Bone marrow (tissue), 2 donors: Measurements from ENCODE around the gene MEF2C.
A peak's percentile ranks its signal among the peaks of the same experiment; 100 is the strongest.
"Not testable (repeated sequence)": the region's sequence is repeated elsewhere in the genome, so short reads cannot be mapped to it uniquely, and the experiment has no call there.

Experiments
- DNase-seq, 2 donors: peaks; one replicate each; lab custom pipeline; 2025; lab: John Stamatoyannopoulos, UW

MEF2C gene

DNA sequence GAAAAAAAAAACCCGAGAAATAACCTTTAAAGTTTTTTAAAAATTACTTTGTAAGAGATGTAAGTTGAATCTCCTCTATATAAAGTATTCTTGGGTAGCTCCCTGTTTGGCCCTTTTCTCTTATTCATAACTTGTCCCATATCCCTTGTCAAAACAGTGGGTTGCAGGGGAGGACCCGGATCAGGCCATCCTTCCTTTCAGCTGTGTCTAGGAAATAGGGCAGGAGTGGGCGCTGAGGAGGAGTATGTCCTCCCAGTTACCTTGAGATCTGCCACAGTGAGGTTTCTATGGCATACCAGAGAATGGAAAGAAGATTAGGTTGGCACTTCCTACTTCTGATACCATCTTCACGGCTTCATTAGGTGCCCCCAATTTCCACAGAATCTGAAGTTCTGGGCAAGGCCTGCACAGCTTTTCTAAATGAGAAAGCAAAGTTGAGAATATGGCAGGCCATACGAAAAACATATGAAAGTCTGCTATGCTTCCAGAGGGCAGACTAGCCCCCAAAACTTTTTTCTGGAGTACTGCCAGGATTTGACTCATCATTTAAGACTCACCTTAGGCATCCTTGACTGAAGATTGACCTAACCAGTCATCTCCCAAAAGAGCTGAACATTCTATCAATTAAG lies 20.3 kb downstream of the MEF2C start:
- DNase-seq = no peak

DNA sequence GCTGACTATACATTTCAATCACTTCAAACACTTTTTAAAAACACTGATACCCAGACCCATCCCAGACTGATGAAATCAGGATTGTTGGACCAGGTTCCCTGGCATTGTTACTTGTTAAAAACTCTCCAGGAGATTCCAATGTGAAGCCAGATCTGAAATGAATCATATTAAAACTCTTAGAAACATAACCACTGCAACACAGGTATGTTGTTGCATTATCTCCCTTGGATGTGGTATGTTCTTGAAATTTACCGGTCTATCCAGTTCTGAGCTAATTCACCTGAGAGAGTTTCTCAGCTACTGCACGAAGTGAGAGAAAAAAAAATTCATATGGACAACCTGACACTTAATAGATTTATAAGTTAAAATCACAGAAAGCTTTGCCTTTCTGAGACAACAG lies 21.8 kb downstream of the MEF2C start:
- no peak for DNase-seq

DNA sequence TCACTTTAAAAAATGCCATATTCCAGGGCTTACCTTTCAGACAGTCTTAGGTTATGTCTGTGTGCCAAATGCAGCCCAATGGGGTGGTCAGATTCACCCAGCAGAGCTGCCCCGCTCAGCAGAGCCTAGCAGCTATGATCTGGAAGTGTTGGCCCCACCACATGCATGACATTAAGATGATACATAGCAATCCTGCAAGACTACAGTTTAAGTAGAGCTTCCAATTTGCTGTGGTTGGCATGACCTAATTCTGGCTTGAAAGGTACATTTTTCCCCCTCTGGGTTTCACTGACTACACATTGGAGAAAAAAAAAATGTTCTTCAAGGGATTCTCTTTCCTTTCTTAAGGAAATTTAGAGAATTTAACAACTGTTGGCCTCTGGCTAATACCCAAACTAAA lies 22.5 kb downstream of the MEF2C start:
- DNase-seq = no peak

DNA sequence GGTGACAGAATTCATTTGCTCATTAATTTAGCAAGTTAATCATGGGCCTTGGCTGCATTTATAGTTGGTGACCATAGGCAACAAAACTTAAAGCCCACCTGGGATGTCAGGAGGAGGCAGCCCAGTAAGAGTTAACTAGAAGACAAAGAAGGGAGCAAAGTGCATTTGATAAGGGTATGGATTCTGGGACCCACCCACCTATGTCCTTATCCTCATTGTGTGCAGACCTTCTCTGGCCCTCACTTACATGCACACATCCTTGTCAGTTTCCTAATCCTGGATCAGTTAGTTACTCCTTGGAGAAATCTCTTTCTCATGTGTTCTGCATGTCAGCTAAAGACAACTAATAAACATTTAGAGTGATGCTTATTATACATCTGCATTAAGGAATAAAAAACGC lies 24.6 kb downstream of the MEF2C start:
- DNase-seq = no peak

DNA sequence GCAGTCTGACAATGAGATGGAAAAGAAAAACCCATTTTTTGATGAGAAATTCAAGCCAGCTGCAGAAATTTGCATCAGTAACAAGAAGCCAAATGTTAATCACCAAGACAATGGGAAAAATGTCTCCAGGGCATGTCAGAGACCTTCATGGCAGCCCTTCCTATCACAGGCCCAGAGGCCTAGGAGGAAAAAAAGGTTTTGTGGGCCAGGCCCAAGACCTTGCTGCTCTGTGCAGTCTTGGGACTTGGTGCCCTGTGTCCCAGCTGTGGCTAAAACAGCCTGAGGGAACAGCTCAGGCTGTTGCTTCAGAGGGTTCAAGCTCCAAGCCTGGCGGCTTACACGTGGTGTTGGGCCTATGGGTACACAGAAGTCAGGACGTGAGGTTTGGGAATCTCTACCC lies 26.6 kb downstream of the MEF2C start:
- not testable (repeated sequence) for DNase-seq

DNA sequence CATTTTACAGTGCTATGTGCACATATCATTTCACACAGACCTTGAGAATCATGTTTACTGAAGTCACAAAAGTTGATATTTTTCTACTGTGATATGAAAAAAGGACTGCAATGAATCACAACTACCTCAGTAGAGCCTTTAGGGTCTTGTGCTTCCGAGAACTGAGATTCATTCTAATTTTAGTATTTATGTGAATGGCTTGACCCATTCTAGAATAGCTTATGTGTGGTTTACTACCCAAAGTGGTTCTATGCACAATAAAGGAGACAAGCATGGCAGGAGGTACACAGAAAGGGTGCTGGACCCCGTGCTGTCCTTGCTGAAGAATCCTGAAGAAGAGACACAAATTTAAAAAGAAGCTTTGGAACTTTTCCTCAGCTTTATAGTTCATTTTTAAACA lies 28.2 kb downstream of the MEF2C start:
- DNase-seq = no peak

DNA sequence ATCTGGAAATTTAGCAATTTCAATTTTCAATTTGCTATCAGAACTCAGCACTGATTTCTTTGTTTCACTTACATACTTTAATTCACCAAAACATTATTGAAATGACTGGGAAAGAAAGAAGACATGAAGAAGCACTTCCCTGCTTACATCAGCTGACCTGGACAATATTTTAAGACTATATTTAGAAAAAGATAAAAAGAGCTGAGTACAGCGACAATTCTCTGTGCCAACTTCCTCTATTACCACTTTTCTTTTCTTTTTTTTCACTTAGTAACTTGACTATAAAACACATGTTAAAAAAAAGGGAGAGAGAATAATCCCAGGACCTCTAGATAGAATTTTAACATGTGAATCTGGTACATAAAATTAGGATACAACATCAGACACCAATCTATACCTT lies 35.6 kb downstream of the MEF2C start:
- peak in 1 of 2 donors; percentile 46 for DNase-seq

DNA sequence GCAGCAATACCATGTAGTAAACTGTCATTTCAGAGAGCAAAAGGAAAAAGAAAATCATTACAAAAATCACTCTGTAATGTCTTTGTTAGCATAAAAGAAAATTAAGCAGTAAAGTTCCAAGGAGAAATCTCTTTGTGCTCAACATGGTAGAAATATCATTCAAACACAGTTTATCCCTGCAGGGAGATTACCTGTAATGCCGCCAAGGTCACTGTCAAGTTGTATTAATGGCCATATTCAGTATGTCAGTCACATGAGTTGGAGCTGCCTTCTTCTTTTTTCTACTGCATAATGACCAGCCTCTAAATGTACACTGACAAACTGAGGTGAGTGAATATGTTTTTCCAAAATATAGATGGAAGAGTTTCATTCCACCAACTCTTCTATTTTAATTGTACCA lies 36.5 kb downstream of the MEF2C start:
- no peak for DNase-seq

DNA sequence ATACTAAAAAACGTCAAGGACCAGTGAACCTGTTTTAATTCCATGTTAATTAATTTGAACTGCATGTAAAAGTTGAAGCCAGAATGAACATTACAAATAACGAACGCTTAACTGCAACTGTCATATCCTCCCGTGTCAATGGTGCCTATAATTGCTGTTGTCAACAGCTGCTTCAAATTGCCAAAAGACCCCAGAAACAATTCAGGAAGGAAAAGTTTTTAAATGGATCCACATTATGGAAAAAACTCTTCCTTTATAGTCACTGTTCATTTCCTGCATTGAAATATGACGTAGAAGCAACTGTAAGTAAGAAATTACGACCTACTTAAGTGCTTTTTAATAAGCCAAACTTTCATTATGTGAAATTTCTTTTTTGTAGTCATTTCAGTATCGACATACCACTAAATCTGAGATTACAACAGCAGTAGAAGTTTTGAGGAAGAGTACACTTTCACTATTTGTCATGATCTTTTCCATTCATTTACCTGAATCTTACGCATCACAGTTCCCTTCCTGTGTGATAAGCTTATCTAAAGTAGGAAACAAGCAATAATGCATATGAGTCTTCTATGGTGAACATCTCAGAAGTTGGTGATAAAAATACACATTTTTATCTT lies 37.8 kb downstream of the MEF2C start:
- DNase-seq = no peak

DNA sequence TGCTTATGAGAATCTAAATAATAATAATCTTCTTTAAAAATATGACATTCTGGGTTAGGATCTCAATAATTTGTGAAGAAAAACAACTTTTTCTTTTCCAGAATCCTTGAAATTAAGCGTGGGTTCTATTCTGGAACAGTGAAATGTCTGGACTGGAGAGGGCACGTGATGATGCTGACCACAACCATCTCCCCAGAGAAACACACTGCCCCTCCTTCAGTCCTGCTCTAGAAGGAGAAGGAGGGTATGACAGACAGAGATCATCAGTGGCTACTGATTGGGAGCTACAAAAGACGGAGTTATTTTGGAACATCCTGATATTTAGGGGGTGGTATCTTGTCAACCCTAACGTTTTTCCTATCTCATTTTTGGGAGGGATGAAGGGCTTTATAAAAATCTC lies 40.2 kb downstream of the MEF2C start:
- DNase-seq = no peak

DNA sequence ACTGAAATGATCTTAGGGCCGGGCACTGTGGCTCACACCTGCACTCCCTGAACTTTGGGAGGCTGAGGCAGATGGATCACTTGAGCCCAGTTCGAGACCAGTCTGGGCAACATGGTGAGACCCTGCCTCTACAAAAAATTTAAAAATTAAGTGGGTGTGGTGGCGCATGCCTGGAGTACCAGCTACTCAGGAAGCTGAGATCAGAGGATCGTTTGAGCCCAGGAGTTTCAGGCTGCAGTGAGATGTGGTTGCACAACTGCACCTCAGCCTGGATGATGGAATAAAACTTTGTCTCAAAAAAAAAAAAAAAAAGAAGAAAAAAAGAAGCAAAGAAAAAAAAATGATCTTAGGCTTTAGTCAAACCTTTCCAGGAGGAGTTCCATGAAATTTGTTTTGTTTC lies 41.8 kb downstream of the MEF2C start:
- DNase-seq = no peak

DNA sequence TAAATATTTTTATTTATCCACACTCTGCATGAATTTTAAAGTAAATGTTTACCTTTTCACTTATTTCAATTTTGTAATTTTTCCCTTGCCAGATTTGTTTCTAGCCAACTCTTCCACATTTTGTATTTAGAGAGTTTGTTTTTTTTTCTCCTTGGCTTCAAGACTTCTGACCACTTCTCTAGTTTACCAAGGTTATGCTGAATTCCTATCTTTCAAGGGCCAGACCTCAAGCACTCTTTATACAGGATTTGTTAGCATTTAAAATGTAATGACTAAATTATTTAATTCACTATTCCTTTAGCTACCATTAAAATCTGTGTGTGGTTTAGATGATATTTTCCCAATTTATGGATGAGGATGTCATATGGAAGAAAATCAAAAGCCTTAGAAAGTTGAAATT lies 42.5 kb downstream of the MEF2C start:
- no peak for DNase-seq

DNA sequence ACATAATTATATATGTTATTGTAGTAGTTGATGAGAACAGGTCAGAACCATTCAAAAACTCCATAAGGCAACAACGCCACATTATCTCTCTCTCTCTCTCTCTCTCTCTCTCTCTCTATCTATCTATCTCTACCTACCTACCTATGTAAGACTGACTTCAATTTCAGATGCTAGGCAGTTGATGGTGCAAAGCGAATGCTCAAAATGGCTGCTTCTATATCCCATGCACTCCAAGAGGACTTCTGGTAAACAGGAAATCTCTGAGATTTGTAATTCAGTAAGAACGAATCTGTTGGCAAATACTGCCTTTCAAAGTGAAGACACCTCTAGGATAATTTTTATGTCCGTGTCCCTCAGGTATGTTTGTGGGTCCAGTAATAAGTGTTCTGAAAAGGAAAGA lies 43.7 kb downstream of the MEF2C start:
- DNase-seq = no peak

DNA sequence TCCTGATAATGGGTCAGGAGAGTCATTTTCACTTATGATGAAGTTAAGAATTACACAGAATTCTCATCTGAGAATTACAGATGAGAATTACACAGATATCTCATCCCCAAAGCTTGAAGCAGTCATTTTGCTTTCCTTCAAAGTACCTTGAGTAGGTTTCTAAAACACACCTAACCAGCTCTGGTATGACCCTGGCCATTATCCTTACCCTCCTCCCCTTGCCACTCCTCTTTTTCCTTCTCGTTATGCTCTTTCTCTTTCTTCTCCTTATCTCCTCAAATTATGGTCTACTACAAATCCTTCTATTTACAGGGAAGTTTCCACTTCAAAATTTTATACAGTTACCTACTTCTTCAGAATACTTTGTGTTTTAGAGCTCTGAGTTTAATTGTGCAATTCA lies 44.5 kb downstream of the MEF2C start:
- no peak for DNase-seq

DNA sequence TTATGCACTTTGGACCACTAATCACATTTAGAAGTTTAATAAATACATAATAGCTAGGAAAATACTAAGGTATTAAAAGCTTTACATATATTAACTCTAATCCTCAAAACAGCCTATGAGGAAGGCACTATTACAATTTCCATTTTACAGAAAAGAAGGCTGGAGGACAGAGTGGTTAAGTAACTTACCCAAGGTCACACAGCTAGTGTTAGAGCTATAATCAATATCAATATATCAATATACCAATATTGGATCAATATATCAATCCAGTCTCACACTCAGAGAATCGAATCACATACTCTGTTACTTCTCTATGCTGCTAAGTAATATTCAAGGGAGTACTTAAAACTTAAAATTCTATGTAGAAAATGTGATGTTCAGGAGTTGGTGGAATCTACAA lies 45.2 kb downstream of the MEF2C start:
- no peak for DNase-seq

DNA sequence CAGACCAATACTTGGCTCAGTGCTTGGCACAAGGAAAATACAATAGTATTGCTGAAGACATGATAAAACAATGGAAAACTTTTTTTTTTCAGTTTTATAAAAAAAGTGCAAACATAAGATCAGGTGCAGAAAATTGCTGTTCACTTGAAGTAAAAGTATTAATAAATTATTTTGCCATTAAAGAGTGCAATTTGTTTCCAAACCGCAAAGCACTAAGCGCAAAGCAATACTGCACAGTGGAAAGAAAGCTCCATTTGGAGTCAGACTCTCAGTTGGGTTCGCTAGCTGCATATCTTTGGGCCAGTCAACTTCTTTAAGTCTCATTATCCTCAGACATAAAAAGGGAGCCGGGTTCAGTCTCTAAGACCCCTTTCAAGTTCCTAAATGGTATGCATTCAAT lies 45.8 kb downstream of the MEF2C start:
- DNase-seq = no peak

DNA sequence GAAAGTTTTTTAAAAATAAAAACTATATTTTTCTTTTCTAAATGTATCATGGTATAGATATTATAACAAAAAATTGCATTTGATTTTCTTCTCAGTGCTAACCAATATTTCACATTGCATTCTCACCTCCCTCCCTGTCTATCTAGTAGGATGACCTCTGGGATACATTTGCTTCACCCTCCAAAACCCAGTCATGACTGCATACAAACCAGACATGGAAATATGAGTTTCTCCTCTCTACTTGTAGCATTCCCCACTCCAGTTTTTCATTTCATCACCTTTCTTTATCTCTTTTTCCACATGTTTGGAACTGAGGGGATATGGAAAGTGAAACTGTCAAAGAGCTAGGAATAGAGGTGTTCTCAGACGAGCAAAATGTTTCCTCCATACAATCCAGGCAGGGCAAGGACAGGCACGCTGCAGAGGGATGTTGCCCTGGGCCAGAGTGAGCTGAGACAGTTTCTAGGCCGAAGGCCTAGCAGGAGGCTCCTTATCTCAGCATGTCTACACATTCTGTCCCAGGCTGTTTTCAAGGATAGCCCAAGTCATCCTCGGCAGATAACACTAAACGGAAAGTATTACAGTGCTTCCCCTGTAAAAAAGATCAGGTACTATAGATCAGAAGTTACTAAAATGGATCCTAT lies 46.7 kb downstream of the MEF2C start:
- no peak for DNase-seq

DNA sequence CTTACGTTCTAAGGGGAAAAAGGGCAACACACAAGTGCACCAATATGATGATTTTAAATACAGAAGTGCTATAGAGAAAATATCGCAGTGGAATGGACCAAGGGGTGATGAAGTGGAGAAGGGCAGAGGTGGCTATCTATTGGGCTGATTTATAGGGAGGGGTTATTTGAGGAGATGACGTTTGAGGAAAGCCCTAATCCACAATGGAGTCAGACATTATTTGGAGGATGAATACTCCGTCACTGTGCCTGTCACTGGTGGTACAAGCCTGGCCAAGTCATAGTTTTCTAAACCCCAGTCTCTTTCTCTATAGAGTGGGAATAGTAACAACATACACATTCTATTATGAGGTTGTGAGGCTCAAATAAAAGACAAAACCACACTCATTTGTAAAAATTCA lies 48.5 kb downstream of the MEF2C start:
- DNase-seq = no peak

DNA sequence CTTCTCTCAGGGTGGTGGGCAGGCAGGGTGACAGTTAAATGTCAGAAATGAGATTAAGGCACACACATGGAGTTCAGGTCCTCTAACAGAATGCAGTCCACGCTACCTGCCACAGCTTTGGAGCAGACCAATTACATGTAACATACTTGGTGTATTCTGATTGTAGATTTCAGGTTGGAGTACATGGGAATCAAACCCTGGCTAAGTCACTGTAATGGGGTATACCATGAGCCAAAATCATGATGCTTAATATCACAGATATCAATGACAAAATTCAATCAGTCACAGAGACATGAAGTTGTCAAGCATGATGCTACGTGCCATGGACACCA lies 48.9 kb downstream of the MEF2C start:
- DNase-seq = no peak

DNA sequence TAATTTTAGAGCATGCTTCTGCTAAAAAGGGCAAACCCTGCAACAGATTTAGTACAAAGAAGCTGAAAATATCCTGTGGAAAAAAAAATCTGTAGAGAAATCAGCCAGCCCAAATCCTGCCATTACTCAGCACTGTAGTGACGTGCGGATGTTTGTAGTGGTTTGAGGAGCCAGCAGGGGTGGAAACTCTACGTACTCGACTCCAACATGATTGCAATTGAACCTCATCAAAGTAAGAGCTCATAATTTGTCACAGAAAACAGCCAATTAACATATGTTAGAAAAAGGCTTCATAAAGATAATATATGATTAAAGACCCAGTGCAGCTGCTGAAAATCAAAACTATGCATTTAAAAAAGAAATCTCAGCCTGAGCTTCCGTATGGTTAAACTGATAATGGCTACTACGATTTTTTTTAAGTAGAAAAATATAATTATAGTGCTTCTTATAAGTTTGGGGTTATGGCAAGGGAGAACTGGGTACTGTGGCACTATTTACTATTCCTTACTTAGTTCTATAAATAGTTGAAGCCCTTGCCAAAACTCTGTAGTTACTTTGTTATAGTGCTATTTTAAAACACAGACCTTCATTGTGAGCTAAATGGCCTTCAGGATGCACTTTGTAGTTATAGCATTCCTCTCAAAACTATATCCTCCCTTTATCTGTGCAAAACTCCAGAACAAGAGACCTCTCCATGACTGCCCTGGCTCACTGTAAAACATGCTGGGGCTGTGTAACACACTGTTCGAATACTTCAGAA lies 49.4 kb downstream of the MEF2C start:
- DNase-seq = peak in 1 of 2 donors; percentile 73

DNA sequence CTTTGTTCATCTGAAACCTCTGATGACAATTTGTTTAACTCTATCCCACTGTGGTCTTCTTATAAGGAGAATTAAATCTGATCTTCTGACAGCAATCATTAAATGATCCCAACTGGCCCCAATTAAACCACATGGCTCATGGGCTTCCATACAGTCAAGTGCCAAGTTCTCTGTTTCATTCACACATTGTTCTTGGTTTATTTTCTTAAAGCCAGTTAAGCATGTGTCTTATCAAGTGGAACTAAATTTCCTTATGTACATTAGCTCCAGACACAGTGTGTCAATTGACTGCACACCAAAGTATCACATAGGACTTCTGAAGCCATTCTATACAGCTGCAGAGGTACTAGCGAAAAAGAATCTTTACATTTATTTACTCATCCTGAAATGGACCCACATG lies 51.2 kb downstream of the MEF2C start:
- no peak for DNase-seq

DNA sequence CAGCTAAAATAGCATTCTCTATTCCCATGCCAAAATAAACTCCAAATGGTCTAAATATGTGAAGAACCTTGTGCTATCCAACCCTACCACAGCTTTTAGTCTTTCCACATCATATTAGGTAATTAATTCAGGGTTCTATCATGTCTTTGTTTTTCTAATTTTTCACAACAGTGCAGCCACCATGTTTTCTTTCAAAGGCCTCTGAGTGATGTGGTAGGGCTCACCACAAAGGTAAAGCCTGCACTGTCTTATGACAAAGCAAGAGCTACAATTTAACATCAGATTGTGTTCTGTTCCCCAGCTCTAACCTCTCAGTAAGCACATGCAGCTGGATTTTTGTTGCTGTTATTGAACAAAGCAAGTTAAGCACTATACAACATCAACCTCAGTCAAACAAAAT lies 52.4 kb downstream of the MEF2C start:
- no peak for DNase-seq

DNA sequence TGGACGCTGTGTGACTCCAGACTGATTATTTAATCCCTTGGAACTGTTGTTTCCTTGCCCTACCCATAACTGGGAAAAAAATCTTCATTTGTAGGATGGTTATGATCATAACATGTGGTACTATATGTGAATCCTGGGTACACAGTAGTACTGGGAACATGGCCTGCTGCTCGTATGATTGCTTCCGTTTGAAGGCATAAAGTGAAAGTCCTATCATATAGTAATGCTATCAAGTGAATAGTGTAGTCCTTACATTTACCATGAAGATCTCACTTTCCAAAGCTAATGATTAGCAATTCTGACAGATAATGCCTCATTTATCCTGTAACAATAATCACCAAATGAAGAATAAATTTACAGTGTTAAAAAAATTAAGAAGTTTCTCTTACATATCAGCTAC lies 53.2 kb downstream of the MEF2C start:
- DNase-seq = no peak
